Activated naive CD8-positive, alpha-beta T cell treated with anti-CD3 and anti-CD28 coated beads, Interleukin-2, amount 10 ng/mL, durations not matched to agents 7 days and 5 days (primary cell): ENCODE measurements around the gene KCNJ9. TPM values are rescaled to one million over a fixed set of nuclear protein-coding genes. Genes with fewer than 3 reads are reported as not detected.
A peak's percentile ranks its signal among the peaks of the same experiment; 100 is the strongest.

Experiments
- ATAC-seq: fragments of 150-1000 bp; cut with Tn5 transposase; one replicate; pipeline ENCODE4 v1.10.0; 2021; ENCODE audit warnings: low read depth, moderate library complexity
- POLR2A ChIA-PET: fragments of 350-600 bp; sonication (Branson Sonifier 250); formaldehyde crosslinking; loops from one replicate; lab custom pipeline; 2021; ENCODE audit warnings: antibody characterized with exemption; lab: Charles Lee
- DNase-seq: peaks from one replicate; pipeline ENCODE4 v3.0.0; 2021
- H3K27ac Mint-ChIP-seq: one replicate; pipeline ENCODE4 v1.8.0; 2022; ENCODE audit warnings: mild to moderate bottlenecking, mixed read lengths
- H3K27me3 Mint-ChIP-seq: one replicate; pipeline ENCODE4 v1.8.0; 2022; ENCODE audit warnings: mild to moderate bottlenecking, moderate library complexity, mixed read lengths
- H3K36me3 Mint-ChIP-seq: one replicate; pipeline ENCODE4 v1.8.0; 2021; ENCODE audit warnings: mild to moderate bottlenecking, mixed read lengths
- H3K4me1 Mint-ChIP-seq: one replicate; pipeline ENCODE4 v1.8.0; 2021; ENCODE audit warnings: mixed read lengths
- H3K4me3 Mint-ChIP-seq: one replicate; pipeline ENCODE4 v1.8.0; 2022; ENCODE audit warnings: mild to moderate bottlenecking, moderate library complexity, mixed read lengths
- H3K9me3 Mint-ChIP-seq: one replicate; pipeline ENCODE4 v1.8.0; 2021; ENCODE audit warnings: mixed read lengths
- total RNA-seq, 2 experiments: library from RNA; stranded (reverse); gene quantifications; one replicate each; pipeline ENCODE4 v1.2.3, GENCODE V29; 2021

Gene KCNJ9
- total RNA-seq, 2 experiments from 2014 or later = not detected

DNA sequence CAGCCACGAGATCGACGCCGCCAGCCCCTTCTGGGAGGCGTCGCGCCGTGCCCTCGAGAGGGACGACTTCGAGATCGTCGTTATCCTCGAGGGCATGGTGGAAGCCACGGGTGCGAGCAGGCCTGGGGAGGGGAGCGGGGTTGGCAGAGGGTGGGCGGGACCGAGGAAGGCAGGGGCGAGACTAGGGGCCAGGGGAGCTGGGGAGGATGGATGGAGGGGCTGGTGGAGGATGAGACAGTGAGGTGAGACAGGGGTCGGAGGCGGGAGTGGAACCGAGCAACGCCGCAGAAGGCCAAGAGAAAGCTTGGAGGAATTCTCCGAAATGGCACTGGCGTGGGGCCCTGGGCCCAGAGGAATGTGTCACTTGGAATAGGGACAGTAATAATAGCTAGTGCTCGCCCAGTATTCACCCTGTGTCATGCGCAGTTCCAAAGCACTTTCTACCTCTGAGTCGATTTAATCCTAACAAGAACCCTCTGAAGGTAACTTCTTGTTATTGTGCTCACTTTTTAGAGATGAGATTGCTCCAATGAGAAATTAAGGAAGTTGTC lies 3.5 kb downstream of the KCNJ9 start:
- DNase-seq = no peak
- Mint-ChIP-seq H3K9me3 (no peaks in the 10 kb centered on the region), H3K36me3 (peaks cover 8% of the 10 kb centered on the region), H3K27ac (no peak overlapping the region), H3K4me3 (no peak overlapping the region), H3K27me3 (peaks cover 28% of the 10 kb centered on the region), H3K4me1 (peaks cover 12% of the 10 kb centered on the region)
- POLR2A ChIA-PET = interaction anchor here (1.0 to 1.1 kb wide), 2 partner anchors 14 to 38 kb away, joined by 3 read pairs; no protein-coding TSS in a partner anchor
- ATAC-seq = no peak

GRCh38 chr1:160085686-160086455 lies 4.5 kb downstream of the KCNJ9 start:
- DNase-seq (peak; percentile 85), ATAC-seq (peak; percentile 68)
- Mint-ChIP-seq H3K4me3 (no peak overlapping the region), H3K9me3 (no peaks in the 10 kb centered on the region), H3K27ac (peak overlapping the region; percentile 30), H3K4me1 (peaks cover 12% of the 10 kb centered on the region), H3K36me3 (peaks cover 8% of the 10 kb centered on the region), H3K27me3 (peaks cover 18% of the 10 kb centered on the region)
- POLR2A ChIA-PET = interaction anchor here (0.5 to 1.0 kb wide), 2 partner anchors 39 to 164 kb away, joined by 3 read pairs; no protein-coding TSS in a partner anchor

DNA sequence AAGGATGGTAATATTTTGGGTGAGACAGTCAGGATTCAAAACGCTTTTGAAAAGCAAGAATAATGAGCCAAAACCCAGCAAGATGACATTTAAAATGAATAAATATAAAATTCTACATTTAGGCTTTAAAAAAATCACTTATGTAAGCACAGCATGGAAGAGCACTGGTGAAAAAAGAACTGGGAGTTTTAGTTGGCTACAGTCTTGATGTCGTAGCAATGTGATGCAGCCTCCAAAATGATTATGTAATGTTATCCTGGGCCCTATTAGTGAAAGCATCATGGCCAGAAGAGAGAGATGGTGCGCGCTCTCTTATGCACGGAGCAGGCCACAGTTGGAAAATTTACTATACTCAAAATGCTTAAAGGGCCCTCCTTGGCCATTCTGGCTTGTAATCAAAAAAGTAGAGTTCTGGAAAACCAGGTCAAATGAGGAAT lies 5.1 kb downstream of the KCNJ9 start:
- POLR2A ChIA-PET = interaction anchor here (1.4 kb wide), 1 partner anchor 176 kb away, joined by 5 read pairs; the partner anchor contains the start of gene DCAF8
- H3K4me3 Mint-ChIP-seq = no peak overlapping the region

GRCh38 chr1:160087118-160087662 lies 5.9 kb downstream of the KCNJ9 start:
- H3K27me3 Mint-ChIP-seq = peaks cover 8% of the 10 kb centered on the region
- H3K36me3 Mint-ChIP-seq = peaks cover 10% of the 10 kb centered on the region
- no peak overlapping the region for H3K27ac Mint-ChIP-seq
- ATAC-seq (no peak), DNase-seq (no peak)
- POLR2A ChIA-PET = interaction anchor here (1.3 to 1.4 kb wide), 2 partner anchors 11 to 175 kb away, joined by 4 to 5 read pairs; partner anchors contain the start of genes DCAF8 and IGSF8
- H3K4me1 Mint-ChIP-seq = peaks cover 9% of the 10 kb centered on the region
- no peaks in the 10 kb centered on the region for H3K9me3 Mint-ChIP-seq
- H3K4me3 Mint-ChIP-seq = no peak overlapping the region

More for the DNA sequence above, 5.1 kb downstream of the KCNJ9 start:
- peaks cover 8% of the 10 kb centered on the region for H3K36me3 Mint-ChIP-seq
- H3K9me3 Mint-ChIP-seq = no peaks in the 10 kb centered on the region
- no peak overlapping the region for H3K27ac Mint-ChIP-seq
- peaks cover 9% of the 10 kb centered on the region for H3K4me1 Mint-ChIP-seq
- ATAC-seq (no peak), DNase-seq (no peak)
- H3K27me3 Mint-ChIP-seq = peaks cover 13% of the 10 kb centered on the region

DNA sequence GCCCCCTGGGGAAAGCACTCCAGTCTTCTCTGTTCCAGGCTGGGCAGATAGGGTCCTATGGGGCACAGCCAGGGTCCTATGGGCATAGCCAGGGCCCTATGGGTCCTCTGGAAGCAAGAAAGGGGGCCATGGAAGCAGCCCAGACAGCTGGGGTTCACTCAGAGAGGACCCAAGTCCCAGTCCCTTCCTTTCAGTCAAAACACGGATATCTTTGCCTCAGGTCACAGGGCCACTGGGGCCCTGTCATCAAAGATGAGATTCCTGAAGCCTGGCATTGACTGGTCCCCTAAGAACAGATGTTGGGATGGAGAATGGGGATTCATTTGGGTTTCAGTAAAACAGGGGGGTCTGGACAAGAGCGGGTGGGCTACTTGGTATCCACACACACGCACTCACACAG lies 8.5 kb downstream of the KCNJ9 start:
- POLR2A ChIA-PET = no interaction called here
- H3K9me3 Mint-ChIP-seq = no peaks in the 10 kb centered on the region
- no peak overlapping the region for H3K4me3 Mint-ChIP-seq
- peaks cover 9% of the 10 kb centered on the region for H3K4me1 Mint-ChIP-seq
- peaks cover 10% of the 10 kb centered on the region for H3K36me3 Mint-ChIP-seq
- H3K27me3 Mint-ChIP-seq = no peaks in the 10 kb centered on the region
- H3K27ac Mint-ChIP-seq = no peak overlapping the region
- ATAC-seq (no peak), DNase-seq (no peak)

GRCh38 chr1:160090760-160091159 lies 9.4 kb downstream of the KCNJ9 start:
- POLR2A ChIA-PET = no interaction called here
- no peak overlapping the region for H3K27ac Mint-ChIP-seq
- H3K36me3 Mint-ChIP-seq = peaks cover 5% of the 10 kb centered on the region
- DNase-seq (no peak), ATAC-seq (no peak)
- no peak overlapping the region for H3K4me3 Mint-ChIP-seq
- H3K9me3 Mint-ChIP-seq = no peaks in the 10 kb centered on the region
- H3K4me1 Mint-ChIP-seq = peaks cover 7% of the 10 kb centered on the region
- H3K27me3 Mint-ChIP-seq = no peaks in the 10 kb centered on the region

- Mint-ChIP-seq H3K27ac (no peak overlapping the region), H3K36me3 (peaks cover 4% of the 10 kb centered on the region), H3K27me3 (no peaks in the 10 kb centered on the region)
Measured at GRCh38 chr1:160091666-160092223, 10.4 kb downstream of the KCNJ9 start.

DNA sequence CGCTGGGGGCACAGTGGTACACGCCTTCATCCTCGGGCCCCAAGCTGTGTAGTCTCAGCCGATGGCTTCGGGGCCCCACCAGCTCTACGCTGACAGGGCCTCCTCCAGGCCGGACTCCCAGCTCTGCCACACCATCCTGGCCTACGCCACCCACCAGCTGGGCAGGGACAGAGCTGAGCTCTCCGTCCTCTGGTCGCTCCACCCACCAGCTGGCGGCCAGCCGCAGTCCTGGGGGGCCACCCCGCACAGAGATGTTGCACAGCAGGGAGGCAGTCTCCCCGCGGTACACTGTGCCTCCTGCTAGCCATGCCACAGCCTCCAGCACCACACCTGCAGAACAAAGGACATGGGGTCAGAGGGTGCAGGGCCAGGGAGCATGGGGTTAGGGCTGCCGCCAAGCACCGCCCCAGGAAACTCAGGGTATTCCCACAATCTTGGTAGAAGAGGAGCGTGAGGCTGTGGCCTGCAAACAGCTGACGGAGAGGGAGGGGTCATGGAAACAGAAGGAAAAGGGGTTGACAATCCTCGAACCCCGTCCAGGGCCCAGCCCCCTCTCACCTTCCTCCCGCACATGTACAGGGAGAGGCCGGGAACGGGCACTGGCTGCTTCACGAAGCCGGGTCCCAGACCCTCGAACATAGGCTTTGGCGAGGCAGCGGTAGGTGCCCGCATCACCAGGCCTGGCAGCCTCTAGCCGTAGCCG lies 11.2 kb downstream of the KCNJ9 start:
- POLR2A ChIA-PET = no interaction called here
- Mint-ChIP-seq H3K36me3 (peaks cover 4% of the 10 kb centered on the region), H3K9me3 (no peaks in the 10 kb centered on the region), H3K27ac (no peak overlapping the region), H3K4me1 (peaks cover 19% of the 10 kb centered on the region), H3K4me3 (no peak overlapping the region), H3K27me3 (no peaks in the 10 kb centered on the region)
- DNase-seq = no peak
- ATAC-seq = no peak

More at GRCh38 chr1:160091666-160092223, 10.4 kb downstream of the KCNJ9 start:
- DNase-seq = no peak
- POLR2A ChIA-PET = no interaction called here
- Mint-ChIP-seq H3K4me3 (no peak overlapping the region), H3K9me3 (no peaks in the 10 kb centered on the region), H3K4me1 (peaks cover 11% of the 10 kb centered on the region)
- ATAC-seq = no peak

DNA sequence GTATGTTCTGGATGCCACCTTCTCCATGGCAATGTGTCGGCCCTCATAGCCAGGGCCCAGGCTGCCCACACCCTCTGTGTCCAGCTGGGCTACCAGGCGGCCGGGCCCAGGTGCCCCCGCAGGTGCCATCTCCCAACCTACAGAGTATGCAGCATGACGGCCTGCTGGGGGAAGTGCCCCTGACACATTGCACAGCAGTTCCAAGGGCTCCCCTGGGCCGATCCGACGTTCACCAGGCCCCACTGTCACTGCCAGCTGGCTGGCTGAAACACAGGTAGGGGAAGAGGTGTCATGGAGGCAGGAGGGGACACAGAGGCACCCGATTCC lies 11.7 kb downstream of the KCNJ9 start:
- no peak for ATAC-seq
- Mint-ChIP-seq H3K36me3 (peaks cover 2% of the 10 kb centered on the region), H3K27me3 (no peaks in the 10 kb centered on the region), H3K4me1 (peaks cover 22% of the 10 kb centered on the region), H3K27ac (no peak overlapping the region), H3K4me3 (no peak overlapping the region), H3K9me3 (no peaks in the 10 kb centered on the region)
- POLR2A ChIA-PET = no interaction called here
- no peak for DNase-seq

GRCh38 chr1:160093624-160094290 lies 12.4 kb downstream of the KCNJ9 start:
- H3K4me1 Mint-ChIP-seq = peaks cover 22% of the 10 kb centered on the region
- DNase-seq (no peak), ATAC-seq (no peak)
- H3K36me3 Mint-ChIP-seq = peaks cover 2% of the 10 kb centered on the region
- no peak overlapping the region for H3K4me3 Mint-ChIP-seq
- no peak overlapping the region for H3K27ac Mint-ChIP-seq
- POLR2A ChIA-PET = no interaction called here
- no peaks in the 10 kb centered on the region for H3K9me3 Mint-ChIP-seq
- no peaks in the 10 kb centered on the region for H3K27me3 Mint-ChIP-seq

GRCh38 chr1:160094291-160094625 lies 12.9 kb downstream of the KCNJ9 start:
- Mint-ChIP-seq H3K36me3 (peaks cover 2% of the 10 kb centered on the region), H3K27me3 (no peaks in the 10 kb centered on the region), H3K4me3 (no peak overlapping the region), H3K9me3 (no peaks in the 10 kb centered on the region), H3K27ac (no peak overlapping the region), H3K4me1 (peaks cover 23% of the 10 kb centered on the region)
- POLR2A ChIA-PET = no interaction called here
- DNase-seq (no peak), ATAC-seq (no peak)

- Mint-ChIP-seq H3K4me3 (no peak overlapping the region), H3K4me1 (peaks cover 29% of the 10 kb centered on the region), H3K27ac (no peak overlapping the region), H3K27me3 (no peaks in the 10 kb centered on the region), H3K9me3 (no peaks in the 10 kb centered on the region), H3K36me3 (peaks cover 2% of the 10 kb centered on the region)
- ATAC-seq (no peak), DNase-seq (no peak)
- POLR2A ChIA-PET = no interaction called here
Measured at GRCh38 chr1:160094806-160095205, 13.5 kb downstream of the KCNJ9 start.
